NB4 (cell line): ENCODE measurements around the gene MRPL51.

ENCODE experiments used
- DNase-seq: peaks from one replicate; pipeline ENCODE4 v3.0.0; 2010; ENCODE audit warnings: low read depth
- H3K4me3 ChIP-seq: one replicate; pipeline ENCODE4 v1.5.1; 2011; ENCODE audit warnings: mild to moderate bottlenecking, low read depth, low read length, moderate library complexity
- CTCF ChIP-seq: IDR thresholded peaks from one replicate; pipeline ENCODE4 v1.5.1; 2012; ENCODE audit warnings: low read depth, low read length
- MYC ChIP-seq: IDR thresholded peaks from 2 replicates; pipeline ENCODE4 v1.6.1; 2011; ENCODE audit warnings: low read depth, low read length
- POLR2A ChIP-seq: IDR thresholded peaks from 2 replicates; pipeline ENCODE4 v1.6.1; 2011; ENCODE audit warnings: mild to moderate bottlenecking; ENCODE audit not compliant: insufficient read length; ENCODE audit errors: extremely low read depth
- TF ChIP-seq, protein P1 (sequence below): IDR thresholded peaks from 2 replicates; pipeline ENCODE4 v1.6.1; 2011; ENCODE audit warnings: low read depth, low read length

MRPL51 gene

DNA sequence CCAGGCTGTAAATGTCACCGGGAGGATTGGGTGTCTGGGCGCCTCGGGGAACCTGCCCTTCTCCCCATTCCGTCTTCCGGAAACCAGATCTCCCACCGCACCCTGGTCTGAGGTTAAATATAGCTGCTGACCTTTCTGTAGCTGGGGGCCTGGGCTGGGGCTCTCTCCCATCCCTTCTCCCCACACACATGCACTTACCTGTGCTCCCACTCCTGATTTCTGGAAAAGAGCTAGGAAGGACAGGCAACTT is 42.6 kb upstream of the MRPL51 start:
- no peak for TF ChIP-seq MYC
- no peak for TF ChIP-seq POLR2A
- no peak for TF ChIP-seq CTCF
- TF ChIP-seq, protein P1, sequence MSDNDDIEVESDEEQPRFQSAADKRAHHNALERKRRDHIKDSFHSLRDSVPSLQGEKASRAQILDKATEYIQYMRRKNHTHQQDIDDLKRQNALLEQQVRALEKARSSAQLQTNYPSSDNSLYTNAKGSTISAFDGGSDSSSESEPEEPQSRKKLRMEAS, result no peak
- H3K4me3 ChIP-seq, result peak overlapping the region; percentile 95
- DNase-seq, result no peak

DNA sequence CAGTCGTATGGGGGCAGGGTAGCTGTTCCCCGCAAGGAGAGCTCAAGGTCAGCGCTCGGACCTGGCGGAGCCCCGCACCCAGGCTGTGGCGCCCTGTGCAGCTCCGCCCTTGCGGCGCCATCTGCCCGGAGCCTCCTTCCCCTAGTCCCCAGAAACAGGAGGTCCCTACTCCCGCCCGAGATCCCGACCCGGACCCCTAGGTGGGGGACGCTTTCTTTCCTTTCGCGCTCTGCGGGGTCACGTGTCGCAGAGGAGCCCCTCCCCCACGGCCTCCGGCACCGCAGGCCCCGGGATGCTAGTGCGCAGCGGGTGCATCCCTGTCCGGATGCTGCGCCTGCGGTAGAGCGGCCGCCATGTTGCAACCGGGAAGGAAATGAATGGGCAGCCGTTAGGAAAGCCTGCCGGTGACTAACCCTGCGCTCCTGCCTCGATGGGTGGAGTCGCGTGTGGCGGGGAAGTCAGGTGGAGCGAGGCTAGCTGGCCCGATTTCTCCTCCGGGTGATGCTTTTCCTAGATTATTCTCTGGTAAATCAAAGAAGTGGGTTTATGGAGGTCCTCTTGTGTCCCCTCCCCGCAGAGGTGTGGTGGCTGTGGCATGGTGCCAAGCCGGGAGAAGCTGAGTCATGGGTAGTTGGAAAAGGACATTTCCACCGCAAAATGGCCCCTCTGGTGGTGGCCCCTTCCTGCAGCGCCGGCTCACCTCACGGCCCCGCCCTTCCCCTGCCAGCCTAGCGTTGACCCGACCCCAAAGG is 42.1 kb upstream of the MRPL51 start:
- peak; percentile 8 for TF ChIP-seq POLR2A
- TF ChIP-seq, protein P1, result peak; percentile 91
- no peak for TF ChIP-seq CTCF
- peak; percentile 91 for TF ChIP-seq MYC
- DNase-seq, result peak; percentile 87
- H3K4me3 ChIP-seq, result peak overlapping the region; percentile 95

DNA sequence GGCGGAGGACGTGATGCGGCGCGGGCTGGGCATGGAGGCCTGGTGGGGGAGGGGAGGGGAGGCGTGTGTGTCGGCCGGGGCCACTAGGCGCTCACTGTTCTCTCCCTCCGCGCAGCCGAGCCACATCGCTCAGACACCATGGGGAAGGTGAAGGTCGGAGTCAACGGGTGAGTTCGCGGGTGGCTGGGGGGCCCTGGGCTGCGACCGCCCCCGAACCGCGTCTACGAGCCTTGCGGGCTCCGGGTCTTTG is 41.6 kb upstream of the MRPL51 start:
- TF ChIP-seq MYC (no peak), POLR2A (no peak), CTCF (no peak)
- TF ChIP-seq, protein P1, result no peak
- no peak for DNase-seq
- H3K4me3 ChIP-seq, result peak overlapping the region; percentile 95

- DNase-seq, result peak; percentile 97
- H3K4me3 ChIP-seq, result peak within 1 kb of the TSS; percentile 95
- TF ChIP-seq, protein P1, result peak; percentile 76
- peak; percentile 99 for TF ChIP-seq POLR2A
- TF ChIP-seq CTCF, result no peak
- peak; percentile 89 for TF ChIP-seq MYC
Observed at GRCh38 chr12:6533923-6534694, 41.0 kb upstream of the MRPL51 start, which contains the start of gene GAPDH. Gene GAPDH, plus strand, starts transcription at chr12:6534517. Its CDS starts 316 bp downstream, at chr12:6534833.

DNA sequence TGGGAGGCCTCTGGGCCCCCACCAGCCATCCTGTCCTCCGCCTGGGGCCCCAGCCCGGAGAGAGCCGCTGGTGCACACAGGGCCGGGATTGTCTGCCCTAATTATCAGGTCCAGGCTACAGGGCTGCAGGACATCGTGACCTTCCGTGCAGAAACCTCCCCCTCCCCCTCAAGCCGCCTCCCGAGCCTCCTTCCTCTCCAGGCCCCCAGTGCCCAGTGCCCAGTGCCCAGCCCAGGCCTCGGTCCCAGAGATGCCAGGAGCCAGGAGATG is 40.5 kb upstream of the MRPL51 start:
- H3K4me3 ChIP-seq, result peak overlapping the region; percentile 95
- TF ChIP-seq, protein P1, result no peak
- TF ChIP-seq POLR2A (peak; percentile 25), MYC (no peak)
- DNase-seq, result no peak

GRCh38 chr12:6532927-6533652 is 40.0 kb upstream of the MRPL51 start:
- peak; percentile 81 for DNase-seq
- H3K4me3 ChIP-seq, result peak overlapping the region; percentile 95
- TF ChIP-seq MYC (0 out of 2 replicates have a peak, but pooled peaks have one; percentile 34), POLR2A (peak; percentile 31), CTCF (no peak)
- TF ChIP-seq, protein P1, result no peak
